HepG2 (cell line): ENCODE results near the gene TUBB2B. TPM values are rescaled to one million over a fixed set of nuclear protein-coding genes. Genes with fewer than 3 reads are reported as not detected.

ENCODE experiments used
- CBFB ChIP-seq: sonication (generic); formaldehyde crosslinking; IDR thresholded peaks from 2 replicates; pipeline ENCODE4 v1.4.0; 2020; ENCODE audit warnings: missing genetic modification reagents
- CHD2 ChIP-seq: IDR thresholded peaks from 2 replicates; pipeline ENCODE4 v1.6.1; 2011; ENCODE audit warnings: low read depth, low read length, improper control_type of control experiment
- GABPB1 ChIP-seq: IDR thresholded peaks from 2 replicates; pipeline ENCODE4 v1.6.1; 2016; ENCODE audit warnings: mild to moderate bottlenecking, missing genetic modification reagents, moderate library complexity, missing compliant biosample characterization
- KAT2B ChIP-seq: fragments of 150-350 bp; IDR thresholded peaks from 2 replicates; pipeline ENCODE4 v1.6.1; 2014; ENCODE audit warnings: low read depth, low read length, borderline replicate concordance
- NFE2L1 ChIP-seq: sonication (generic); formaldehyde crosslinking; IDR thresholded peaks from 2 replicates; pipeline ENCODE4 v1.4.0; 2020; ENCODE audit warnings: missing genetic modification reagents, mild to moderate bottlenecking, borderline replicate concordance
- NFKB2 ChIP-seq: sonication (generic); formaldehyde crosslinking; IDR thresholded peaks from 2 replicates; pipeline ENCODE4 v1.4.0; 2020; ENCODE audit warnings: missing genetic modification reagents, borderline replicate concordance
- NKX3-1 ChIP-seq: sonication (generic); formaldehyde crosslinking; IDR thresholded peaks from 2 replicates; pipeline ENCODE4 v1.5.0; 2020; ENCODE audit warnings: missing genetic modification reagents
- RNF2 ChIP-seq: fragments of 450-650 bp; conservative IDR thresholded peaks from 2 replicates; pipeline ENCODE4 v1.6.1; 2016; ENCODE audit warnings: low read depth
- SIX1 ChIP-seq: sonication (generic); formaldehyde crosslinking; IDR thresholded peaks from 2 replicates; pipeline ENCODE4 v1.4.0; 2020; ENCODE audit warnings: missing genetic modification reagents, borderline replicate concordance
- TARDBP ChIP-seq: sonication (generic); formaldehyde crosslinking; IDR thresholded peaks from 2 replicates; pipeline ENCODE4 v1.8.0; 2022; ENCODE audit warnings: mild to moderate bottlenecking, missing genetic modification reagents
- TCF7 ChIP-seq: sonication (generic); IDR thresholded peaks from 2 replicates; pipeline ENCODE4 v1.6.1; 2016; ENCODE audit warnings: antibody characterized with exemption, low read depth
- ZBTB1 ChIP-seq: sonication (generic); formaldehyde crosslinking; IDR thresholded peaks from 2 replicates; pipeline ENCODE4 v1.4.0; 2020; ENCODE audit warnings: missing genetic modification reagents, borderline replicate concordance
- ZEB1 ChIP-seq: IDR thresholded peaks from 2 replicates; pipeline ENCODE4 v1.6.1; 2012; ENCODE audit warnings: mild to moderate bottlenecking, low read depth, inconsistent platforms; ENCODE audit not compliant: insufficient replicate concordance
- ZFP91 ChIP-seq: sonication (generic); formaldehyde crosslinking; IDR thresholded peaks from 2 replicates; pipeline ENCODE4 v1.9.0; 2022; ENCODE audit warnings: missing genetic modification reagents, mild to moderate bottlenecking, borderline replicate concordance
- ZNF225 ChIP-seq: sonication (generic); formaldehyde crosslinking; IDR thresholded peaks from 2 replicates; pipeline ENCODE4 v1.4.0; 2020; ENCODE audit warnings: mild to moderate bottlenecking, missing genetic modification reagents
- ZNF263 ChIP-seq: sonication (generic); formaldehyde crosslinking; IDR thresholded peaks from 2 replicates; pipeline ENCODE4 v1.4.0; 2020; ENCODE audit warnings: missing genetic modification reagents
- ZNF484 ChIP-seq: sonication (generic); formaldehyde crosslinking; IDR thresholded peaks from 2 replicates; pipeline ENCODE4 v1.5.1; 2020; ENCODE audit warnings: mild to moderate bottlenecking, low read depth, missing genetic modification reagents, borderline replicate concordance
- ZNF672 ChIP-seq: sonication (generic); formaldehyde crosslinking; IDR thresholded peaks from 2 replicates; pipeline ENCODE4 v1.8.1; 2022; ENCODE audit warnings: missing genetic modification reagents
- ZNF703 ChIP-seq: sonication (generic); formaldehyde crosslinking; IDR thresholded peaks from 2 replicates; pipeline ENCODE4 v1.5.1; 2020; ENCODE audit warnings: missing genetic modification reagents, mild to moderate bottlenecking, moderate library complexity, borderline replicate concordance
- ZNF737 ChIP-seq: sonication (generic); formaldehyde crosslinking; IDR thresholded peaks from 2 replicates; pipeline ENCODE4 v1.5.0; 2020; ENCODE audit warnings: missing genetic modification reagents, mild to moderate bottlenecking, borderline replicate concordance
- ZSCAN5A ChIP-seq: sonication (generic); formaldehyde crosslinking; IDR thresholded peaks from 2 replicates; pipeline ENCODE4 v1.8.0; 2022; ENCODE audit warnings: mild to moderate bottlenecking, missing genetic modification reagents, borderline replicate concordance
- ZXDC ChIP-seq: sonication (generic); formaldehyde crosslinking; IDR thresholded peaks from 2 replicates; pipeline ENCODE4 v1.5.0; 2020; ENCODE audit warnings: mild to moderate bottlenecking, missing genetic modification reagents
- polyA plus RNA-seq, 8 experiments: library from polyadenylated mRNA; depleted of rRNA in 3 of 8; stranded (reverse) in 7 of 8; unstranded in 1 of 8; fragments of >200 nt; fragmentation: Illumina TruSeq in 4 of 8; extraction: Trizol in 4 of 8; gene quantifications; 2 replicates each; pipeline versions ENCODE4 v1.2.1 to v1.2.3, GENCODE V29; 2011 to 2016; ENCODE audit warnings: low read depth in 4 of 8, missing spikeins in 1 of 8, mixed read lengths in 1 of 8; ENCODE audit not compliant: insufficient read depth in 1 of 8
- total RNA-seq, 5 experiments: library from RNA; depleted of rRNA; stranded (reverse); fragments of >200 nt; fragmentation: Illumina TruSeq; extraction: Trizol; gene quantifications; 2 replicates each; pipeline ENCODE4 v1.2.3, GENCODE V29; 2016; ENCODE audit warnings: low read depth in 1 of 5
- TF ChIP-seq, protein P1 (sequence below): sonication (generic); formaldehyde crosslinking; IDR thresholded peaks from 2 replicates; pipeline ENCODE4 v1.8.1; 2023; ENCODE audit warnings: mild to moderate bottlenecking, moderate library complexity, missing genetic modification reagents

TUBB2B gene
- total and polyA plus RNA-seq, 2 of the 13 experiments (the other 11 are each of a cell fraction or from before 2014, with no cell fraction given): 10.3 to 23.6 TPM

GRCh38 chr6:3258720-3259490 lies 31.5 kb upstream of the TUBB2B start, which contains the start of gene PSMG4 (continued):
- TF ChIP-seq KAT2B (no peak), NKX3-1 (CRISPR knock-in tag) (0 out of 2 replicates have a peak, but pooled peaks have one; percentile 5), ZNF703 (CRISPR knock-in tag) (no peak), ZNF225 (CRISPR knock-in tag) (peak; percentile 69; the same call in 1 of the 2 replicates), SIX1 (CRISPR knock-in tag) (no peak), GABPB1 (CRISPR knock-in tag) (peak; percentile 92), ZNF263 (CRISPR knock-in tag) (peak; percentile 64), NFE2L1 (CRISPR knock-in tag) (no peak), TCF7 (no peak), ZNF672 (CRISPR knock-in tag) (no peak), RNF2 (peak; percentile 81; the same call in 1 of the 2 replicates), ZXDC (CRISPR knock-in tag) (no peak; the same call in 1 of the 2 replicates), ZBTB1 (CRISPR knock-in tag) (no peak; the same call in 1 of the 2 replicates), NFKB2 (CRISPR knock-in tag) (peak; percentile 92; the same call in 1 of the 2 replicates), ZFP91 (CRISPR knock-in tag) (peak; percentile 87), CBFB (peak; percentile 89), ZNF737 (no peak; the same call in 1 of the 2 replicates), CHD2 (peak; percentile 47; the same call in 1 of the 2 replicates), ZNF484 (CRISPR knock-in tag) (peak; percentile 85; the same call in 1 of the 2 replicates), ZEB1 (no peak), TARDBP (CRISPR knock-in tag) (peak; percentile 96), ZSCAN5A (CRISPR knock-in tag) (no peak)
- TF ChIP-seq, protein P1, sequence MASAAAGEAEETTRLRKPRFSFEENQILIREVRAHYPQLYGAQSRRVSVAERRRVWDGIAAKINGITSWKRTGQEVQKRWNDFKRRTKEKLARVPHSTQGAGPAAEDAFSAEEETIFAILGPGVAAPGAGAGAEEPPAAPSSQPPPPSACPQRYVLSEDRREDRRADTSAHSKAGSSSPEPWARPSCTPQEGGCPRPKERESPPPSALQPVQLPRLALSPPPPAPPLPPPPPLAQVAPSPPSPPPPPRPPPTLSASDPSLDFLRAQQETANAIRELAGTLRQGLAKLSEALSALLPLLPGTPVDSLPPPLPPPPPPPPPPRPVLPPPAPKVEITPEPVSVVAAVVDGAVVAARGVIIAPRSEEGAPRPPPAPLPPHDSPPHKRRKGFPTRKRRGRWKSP (CRISPR knock-in tag): peak; percentile 91
